GM19372 (cell line): ENCODE results near the gene SYCE3.
"Not testable (repeated sequence)": the region's sequence is repeated elsewhere in the genome, so short reads cannot be mapped to it uniquely, and the experiment has no call there.

Experiments used
- ATAC-seq: cut with Tn5 transposase; IDR thresholded peaks from one replicate; pipeline ENCODE4 v1.9.1; 2021; ENCODE audit warnings: mild to moderate bottlenecking, low read depth, moderate library complexity; ENCODE audit not compliant: unreplicated experiment

SYCE3 gene

GRCh38 chr22:50551160-50551752 is 11.5 kb downstream of the SYCE3 start:
- ATAC-seq = no peak

- no peak for ATAC-seq
Observed at GRCh38 chr22:50550395-50550794, 12.3 kb downstream of the SYCE3 start.

GRCh38 chr22:50548921-50549790 is 13.6 kb downstream of the SYCE3 start:
- no peak for ATAC-seq

- ATAC-seq = no peak
Observed at GRCh38 chr22:50548040-50548920, 14.4 kb downstream of the SYCE3 start.

- ATAC-seq = no peak
Observed at GRCh38 chr22:50547263-50547985, 15.3 kb downstream of the SYCE3 start.

GRCh38 chr22:50546326-50547262 is 16.1 kb downstream of the SYCE3 start:
- ATAC-seq = no peak

- ATAC-seq = no peak
Observed at GRCh38 chr22:50545522-50546325, 17.0 kb downstream of the SYCE3 start, which contains the start of gene KLHDC7B. Gene KLHDC7B (plus strand): TSS chr22:50545899. CDS start chr22:50546244, 345 bp downstream.

GRCh38 chr22:50544746-50545253 is 17.9 kb downstream of the SYCE3 start:
- no peak for ATAC-seq

GRCh38 chr22:50544078-50544745 is 18.5 kb downstream of the SYCE3 start:
- ATAC-seq = no peak

GRCh38 chr22:50542416-50542927 is 20.2 kb downstream of the SYCE3 start:
- ATAC-seq = no peak

GRCh38 chr22:50541667-50542026 is 21.1 kb downstream of the SYCE3 start:
- ATAC-seq = not testable (repeated sequence)

GRCh38 chr22:50540381-50540780 is 22.3 kb downstream of the SYCE3 start:
- ATAC-seq = no peak

GRCh38 chr22:50537765-50538164 is 25.0 kb downstream of the SYCE3 start:
- ATAC-seq = no peak

GRCh38 chr22:50536226-50536625 is 26.5 kb downstream of the SYCE3 start:
- ATAC-seq = no peak

- ATAC-seq = no peak
Observed at GRCh38 chr22:50535113-50535512, 27.6 kb downstream of the SYCE3 start.

GRCh38 chr22:50533856-50534711 is 28.6 kb downstream of the SYCE3 start:
- not testable (repeated sequence) for ATAC-seq
